Activated CD8-positive, alpha-beta memory T cell treated with anti-CD3 and anti-CD28 coated beads for 1 hour (primary cell): ENCODE measurements around the gene MORC1.

Experiments
- DNase-seq, 2 donors: peaks; one replicate each; pipeline ENCODE4 v3.0.0-alpha.2; 2020; ENCODE audit warnings: low read depth in 1 of 2; ENCODE audit errors: extremely low read depth in 1 of 2

MORC1 gene

GRCh38 chr3:108947855-108948254, 170.1 kb downstream of the MORC1 start:
- no peak for DNase-seq

GRCh38 chr3:108946292-108947285, 171.3 kb downstream of the MORC1 start:
- no peak for DNase-seq

GRCh38 chr3:108940568-108941263, 177.2 kb downstream of the MORC1 start:
- no peak for DNase-seq

GRCh38 chr3:108940166-108940565, 177.8 kb downstream of the MORC1 start:
- DNase-seq = no peak

- no peak for DNase-seq
Observed at GRCh38 chr3:108936924-108937689, 180.8 kb downstream of the MORC1 start.

GRCh38 chr3:108931035-108931434, 186.9 kb downstream of the MORC1 start:
- DNase-seq = no peak

- DNase-seq = no peak
Observed at GRCh38 chr3:108918866-108919265, 199.1 kb downstream of the MORC1 start.

GRCh38 chr3:108914774-108915641, 202.9 kb downstream of the MORC1 start:
- peak; percentile 30 to 33 for DNase-seq

GRCh38 chr3:108909799-108910198, 208.1 kb downstream of the MORC1 start:
- no peak for DNase-seq
